Duodenal mucosa (tissue), 2 donors: ENCODE results near the gene PSTK.

Experiments
- H3K27ac ChIP-seq: one replicate; pipeline ENCODE4 v1.7.0; 2013; ENCODE audit warnings: low read depth, low read length
- H3K27me3 ChIP-seq, 2 donors: one replicate each; pipeline ENCODE4 v1.7.0; 2013; ENCODE audit warnings: low read length in 2 of 2, control low read depth in 1 of 2; ENCODE audit not compliant: insufficient read depth in 2 of 2, control insufficient read depth in 1 of 2
- H3K36me3 ChIP-seq, 2 donors: one replicate each; pipeline ENCODE4 v1.7.0; 2013; ENCODE audit warnings: low read length in 2 of 2, control low read depth in 1 of 2; ENCODE audit not compliant: insufficient read depth in 2 of 2, control insufficient read depth in 1 of 2
- H3K4me1 ChIP-seq, 2 donors: one replicate each; pipeline ENCODE4 v1.7.0; 2013; ENCODE audit warnings: low read length in 2 of 2, control low read depth in 1 of 2; ENCODE audit not compliant: insufficient read depth in 2 of 2, control insufficient read depth in 1 of 2
- H3K4me3 ChIP-seq, 2 donors: one replicate each; pipeline ENCODE4 v1.7.0; 2013; ENCODE audit warnings: low read length in 2 of 2, low read depth in 1 of 2
- H3K9ac ChIP-seq, 2 donors: one replicate each; pipeline ENCODE4 v1.7.0; 2013; ENCODE audit warnings: low read length in 2 of 2, low read depth in 1 of 2
- H3K9me3 ChIP-seq, 2 donors: one replicate each; pipeline ENCODE4 v1.7.0; 2013; ENCODE audit warnings: low read length in 2 of 2, control low read depth in 1 of 2; ENCODE audit not compliant: control insufficient read depth in 1 of 2

Gene PSTK

DNA sequence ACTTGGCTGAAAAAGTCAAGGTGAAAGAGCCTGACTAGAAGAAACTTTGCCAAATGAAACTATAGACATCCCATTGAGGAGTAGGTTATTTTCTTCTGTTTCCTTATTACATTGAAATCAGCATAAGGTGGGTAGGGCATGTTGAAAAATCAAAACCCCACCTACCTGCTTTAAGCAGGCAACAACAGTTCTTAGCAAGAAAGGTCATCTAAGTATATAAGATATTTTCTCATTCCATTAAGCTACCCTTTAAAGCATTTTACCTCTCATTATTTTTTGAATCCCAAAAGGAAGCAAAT lies 59.4 kb downstream of the PSTK start:
- H3K4me3 ChIP-seq = no peak overlapping the region
- no peak overlapping the region for H3K27ac ChIP-seq
- H3K9ac ChIP-seq = no peak overlapping the region
- H3K36me3 ChIP-seq = peaks cover 4 to 22% of the 10 kb centered on the region in 2 donors
- no peaks in the 10 kb centered on the region for H3K27me3 ChIP-seq
- no peaks in the 10 kb centered on the region for H3K9me3 ChIP-seq
- H3K4me1 ChIP-seq = peaks cover 0 to 7% of the 10 kb centered on the region in 2 donors
